Adrenal gland (tissue), 5 donors: ENCODE results near the gene JARID2.

Experiments
- POLR2A ChIP-seq, 2 donors: fragments of 450-650 bp; IDR thresholded peaks; one replicate each; pipeline ENCODE4 v1.6.1; 2017; ENCODE audit warnings: antibody characterized with exemption in 2 of 2, mild to moderate bottlenecking in 2 of 2, moderate library complexity in 1 of 2
- TF ChIP-seq, protein P1 (sequence below), 6 experiments: fragments of 450-650 bp in 4 of 6; fragments of 200-600 bp in 2 of 6; sonication (generic) in 1 of 6; IDR thresholded peaks; 1 replicate in 5 of 6; 2 replicates in 1 of 6; pipeline versions ENCODE4 v1.5.1 to v1.8.0; 2016 to 2021; ENCODE audit warnings: antibody characterized with exemption in 6 of 6, mild to moderate bottlenecking in 2 of 6, moderate library complexity in 1 of 6
- donor health status: DM: no; HTN: no; CAD: no.

DNA sequence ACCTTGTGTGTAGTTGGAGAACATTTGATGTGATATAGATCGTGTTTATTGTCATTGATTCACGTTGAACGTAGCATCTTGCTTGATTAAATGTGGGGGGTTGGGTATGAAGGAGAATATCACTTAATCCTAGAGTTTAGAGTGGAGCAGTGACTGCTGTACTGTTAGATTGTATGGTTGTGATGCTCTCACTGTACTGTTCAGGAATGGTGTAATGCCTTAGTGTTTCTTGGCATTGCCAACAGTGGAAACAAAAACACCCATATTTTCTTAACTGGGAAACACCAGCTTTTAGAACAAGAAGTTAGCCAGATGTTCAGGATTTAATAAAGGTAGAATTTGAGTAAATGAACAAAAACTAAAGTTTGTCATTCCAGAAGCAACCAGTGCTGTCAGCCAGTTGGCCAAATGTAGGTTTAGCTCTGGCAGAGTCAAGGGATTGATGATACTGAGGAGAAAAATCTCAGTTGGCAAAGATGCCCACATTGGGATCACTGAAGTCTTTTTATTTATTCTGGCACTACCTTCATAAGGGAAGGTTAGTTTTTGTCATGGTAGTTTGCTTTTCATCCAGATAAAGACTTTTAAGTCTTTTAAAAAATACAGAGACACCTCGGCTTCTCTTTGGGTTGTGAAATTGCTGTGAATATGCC is 129.9 kb downstream of the JARID2 start:
- TF ChIP-seq, protein P1, sequence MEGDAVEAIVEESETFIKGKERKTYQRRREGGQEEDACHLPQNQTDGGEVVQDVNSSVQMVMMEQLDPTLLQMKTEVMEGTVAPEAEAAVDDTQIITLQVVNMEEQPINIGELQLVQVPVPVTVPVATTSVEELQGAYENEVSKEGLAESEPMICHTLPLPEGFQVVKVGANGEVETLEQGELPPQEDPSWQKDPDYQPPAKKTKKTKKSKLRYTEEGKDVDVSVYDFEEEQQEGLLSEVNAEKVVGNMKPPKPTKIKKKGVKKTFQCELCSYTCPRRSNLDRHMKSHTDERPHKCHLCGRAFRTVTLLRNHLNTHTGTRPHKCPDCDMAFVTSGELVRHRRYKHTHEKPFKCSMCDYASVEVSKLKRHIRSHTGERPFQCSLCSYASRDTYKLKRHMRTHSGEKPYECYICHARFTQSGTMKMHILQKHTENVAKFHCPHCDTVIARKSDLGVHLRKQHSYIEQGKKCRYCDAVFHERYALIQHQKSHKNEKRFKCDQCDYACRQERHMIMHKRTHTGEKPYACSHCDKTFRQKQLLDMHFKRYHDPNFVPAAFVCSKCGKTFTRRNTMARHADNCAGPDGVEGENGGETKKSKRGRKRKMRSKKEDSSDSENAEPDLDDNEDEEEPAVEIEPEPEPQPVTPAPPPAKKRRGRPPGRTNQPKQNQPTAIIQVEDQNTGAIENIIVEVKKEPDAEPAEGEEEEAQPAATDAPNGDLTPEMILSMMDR (IDR thresholded peaks at IDR 0.05) = no peak
- TF ChIP-seq POLR2A (IDR thresholded peaks at IDR 0.05) = no peak
